ENCODE measurements around the gene LATS2.

Gene LATS2

GRCh38 chr13:21037656-21038055 lies 23.7 kb downstream of the LATS2 start:
- no peak overlapping the region for H3K4me3 ChIP-seq (ENCODE audit: insufficient read length, low read depth)
- H3K9ac ChIP-seq (ENCODE audit: insufficient read length, low read depth): no peak overlapping the region
- TF ChIP-seq SUZ12 (IDR thresholded peaks at IDR 0.05; ENCODE audit: extremely low read depth, insufficient read depth, insufficient read length) (no peak), YY1 (IDR thresholded peaks at IDR 0.05; ENCODE audit: insufficient read depth, insufficient read length) (no peak), ZNF274 (IDR thresholded peaks at IDR 0.05; ENCODE audit: low read depth, low read length) (no peak)
- H3K36me3 ChIP-seq (ENCODE audit: insufficient read depth, insufficient read length, low read length): peaks cover 42% of the 10 kb centered on the region
- no peak for DNase-seq (ENCODE audit: low read depth, low spot score)
- H3K9me3 ChIP-seq (ENCODE audit: insufficient read depth, low read length): no peaks in the 10 kb centered on the region
- peaks cover 5% of the 10 kb centered on the region for H3K4me1 ChIP-seq (ENCODE audit: insufficient read depth, insufficient read length)
- H3K27me3 ChIP-seq (ENCODE audit: insufficient read depth, insufficient read length): no peaks in the 10 kb centered on the region

DNA sequence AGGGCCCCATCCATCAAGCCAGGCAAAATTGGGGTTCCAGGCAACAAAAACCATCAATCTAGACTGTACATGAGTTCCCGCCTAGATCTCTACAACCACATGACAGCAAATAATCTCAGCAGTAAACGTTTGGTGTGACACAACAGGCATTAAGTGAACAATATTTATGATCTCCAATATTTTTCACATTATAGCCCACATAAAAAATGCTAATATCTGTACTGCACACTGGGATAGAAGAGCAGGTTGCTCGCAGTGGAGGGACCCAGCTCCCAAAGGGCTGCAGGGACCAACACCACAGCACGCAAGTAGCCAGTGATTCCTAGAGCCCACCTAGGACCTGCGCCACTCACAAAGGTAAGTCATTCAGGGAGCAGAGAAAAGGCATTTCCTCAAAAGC lies 25.9 kb downstream of the LATS2 start:
- TF ChIP-seq ZNF274 (IDR thresholded peaks at IDR 0.05; ENCODE audit: low read depth, low read length) (no peak), SUZ12 (IDR thresholded peaks at IDR 0.05; ENCODE audit: extremely low read depth, insufficient read depth, insufficient read length) (no peak), YY1 (IDR thresholded peaks at IDR 0.05; ENCODE audit: insufficient read depth, insufficient read length) (no peak)
- no peaks in the 10 kb centered on the region for H3K27me3 ChIP-seq (ENCODE audit: insufficient read depth, insufficient read length)
- no peak for DNase-seq (ENCODE audit: low read depth, low spot score)
- H3K4me3 ChIP-seq (ENCODE audit: insufficient read length, low read depth): no peak overlapping the region
- no peak overlapping the region for H3K9ac ChIP-seq (ENCODE audit: insufficient read length, low read depth)
- peaks cover 5% of the 10 kb centered on the region for H3K4me1 ChIP-seq (ENCODE audit: insufficient read depth, insufficient read length)
- H3K36me3 ChIP-seq (ENCODE audit: insufficient read depth, insufficient read length, low read length): peaks cover 27% of the 10 kb centered on the region
- H3K9me3 ChIP-seq (ENCODE audit: insufficient read depth, low read length): no peaks in the 10 kb centered on the region

- no peak overlapping the region for H3K4me3 ChIP-seq (ENCODE audit: insufficient read length, low read depth)
- no peak for DNase-seq (ENCODE audit: low read depth, low spot score)
Observed at GRCh38 chr13:21034603-21035191, 26.7 kb downstream of the LATS2 start.

GRCh38 chr13:21033856-21034602 lies 27.4 kb downstream of the LATS2 start:
- H3K4me1 ChIP-seq (ENCODE audit: insufficient read depth, insufficient read length): peaks cover 5% of the 10 kb centered on the region
- no peak overlapping the region for H3K4me3 ChIP-seq (ENCODE audit: insufficient read length, low read depth)
- no peak overlapping the region for H3K9ac ChIP-seq (ENCODE audit: insufficient read length, low read depth)
- no peaks in the 10 kb centered on the region for H3K9me3 ChIP-seq (ENCODE audit: insufficient read depth, low read length)
- DNase-seq (ENCODE audit: low read depth, low spot score): no peak
- peaks cover 21% of the 10 kb centered on the region for H3K36me3 ChIP-seq (ENCODE audit: insufficient read depth, insufficient read length, low read length)
- no peaks in the 10 kb centered on the region for H3K27me3 ChIP-seq (ENCODE audit: insufficient read depth, insufficient read length)
- no peak for TF ChIP-seq ZNF274 (IDR thresholded peaks at IDR 0.05; ENCODE audit: low read depth, low read length)
- no peak for TF ChIP-seq SUZ12 (IDR thresholded peaks at IDR 0.05; ENCODE audit: extremely low read depth, insufficient read depth, insufficient read length)
- no peak for TF ChIP-seq YY1 (IDR thresholded peaks at IDR 0.05; ENCODE audit: insufficient read depth, insufficient read length)

More at GRCh38 chr13:21034603-21035191, 26.7 kb downstream of the LATS2 start:
- TF ChIP-seq ZNF274 (IDR thresholded peaks at IDR 0.05; ENCODE audit: low read depth, low read length) (no peak), SUZ12 (IDR thresholded peaks at IDR 0.05; ENCODE audit: extremely low read depth, insufficient read depth, insufficient read length) (no peak), YY1 (IDR thresholded peaks at IDR 0.05; ENCODE audit: insufficient read depth, insufficient read length) (no peak)
- no peaks in the 10 kb centered on the region for H3K9me3 ChIP-seq (ENCODE audit: insufficient read depth, low read length)
- H3K27me3 ChIP-seq (ENCODE audit: insufficient read depth, insufficient read length): no peaks in the 10 kb centered on the region
- H3K4me1 ChIP-seq (ENCODE audit: insufficient read depth, insufficient read length): peaks cover 5% of the 10 kb centered on the region
- H3K36me3 ChIP-seq (ENCODE audit: insufficient read depth, insufficient read length, low read length): peaks cover 27% of the 10 kb centered on the region
- no peak overlapping the region for H3K9ac ChIP-seq (ENCODE audit: insufficient read length, low read depth)

GRCh38 chr13:21033212-21033840 lies 28.1 kb downstream of the LATS2 start:
- Histone ChIP-seq H3K36me3 (ENCODE audit: insufficient read depth, insufficient read length, low read length) (peaks cover 18% of the 10 kb centered on the region), H3K27me3 (ENCODE audit: insufficient read depth, insufficient read length) (no peaks in the 10 kb centered on the region), H3K9ac (ENCODE audit: insufficient read length, low read depth) (no peak overlapping the region), H3K4me1 (ENCODE audit: insufficient read depth, insufficient read length) (peaks cover 5% of the 10 kb centered on the region), H3K9me3 (ENCODE audit: insufficient read depth, low read length) (no peaks in the 10 kb centered on the region), H3K4me3 (ENCODE audit: insufficient read length, low read depth) (no peak overlapping the region)
- no peak for DNase-seq (ENCODE audit: low read depth, low spot score)
- TF ChIP-seq ZNF274 (IDR thresholded peaks at IDR 0.05; ENCODE audit: low read depth, low read length) (no peak), YY1 (IDR thresholded peaks at IDR 0.05; ENCODE audit: insufficient read depth, insufficient read length) (no peak), SUZ12 (IDR thresholded peaks at IDR 0.05; ENCODE audit: extremely low read depth, insufficient read depth, insufficient read length) (no peak)

- no peak for DNase-seq (ENCODE audit: low read depth, low spot score)
- H3K4me1 ChIP-seq (ENCODE audit: insufficient read depth, insufficient read length): peaks cover 5% of the 10 kb centered on the region
- no peak overlapping the region for H3K4me3 ChIP-seq (ENCODE audit: insufficient read length, low read depth)
- H3K27me3 ChIP-seq (ENCODE audit: insufficient read depth, insufficient read length): no peaks in the 10 kb centered on the region
- no peaks in the 10 kb centered on the region for H3K9me3 ChIP-seq (ENCODE audit: insufficient read depth, low read length)
- TF ChIP-seq SUZ12 (IDR thresholded peaks at IDR 0.05; ENCODE audit: extremely low read depth, insufficient read depth, insufficient read length) (no peak), YY1 (IDR thresholded peaks at IDR 0.05; ENCODE audit: insufficient read depth, insufficient read length) (no peak), ZNF274 (IDR thresholded peaks at IDR 0.05; ENCODE audit: low read depth, low read length) (no peak)
- H3K9ac ChIP-seq (ENCODE audit: insufficient read length, low read depth): no peak overlapping the region
- peaks cover 13% of the 10 kb centered on the region for H3K36me3 ChIP-seq (ENCODE audit: insufficient read depth, insufficient read length, low read length)
Observed at GRCh38 chr13:21032656-21033055, 28.7 kb downstream of the LATS2 start.
